Measurements from ENCODE around the gene MPV17L2. TPM values are rescaled to one million over a fixed set of nuclear protein-coding genes. Genes with fewer than 3 reads are reported as not detected.

MPV17L2 gene
- total and polyA plus RNA-seq, 2 of the 4 experiments (the other 2 are of a cell fraction): 7.2 to 19.5 TPM

- Histone ChIP-seq H4K20me1 (ENCODE audit: insufficient read depth, low read length) (peaks cover 8% of the 10 kb centered on the region), H2AK5ac (ENCODE audit: low read depth, low read length) (no peak overlapping the region), H2BK20ac (ENCODE audit: low read depth, low read length) (no peak overlapping the region), H3K9me1 (ENCODE audit: insufficient read depth, low read length) (peaks cover 8% of the 10 kb centered on the region; the same call in 1 of the 2 replicates), H3K14ac (replicated peaks; ENCODE audit: low read depth, low read length) (no peak overlapping the region), H4K8ac (ENCODE audit: low read depth in 2 of 2, low read length in 2 of 2) (no peak overlapping the region), H3K4me2 (ENCODE audit: low read depth, low read length) (peak overlapping the region; percentile 90), H2BK5ac (ENCODE audit: low read depth, low read length, poor library complexity, severe bottlenecking) (no peak overlapping the region), H3K9me3 (ENCODE audit: control insufficient read depth, insufficient read depth, low read length) (no peaks in the 10 kb centered on the region), H2AK9ac (replicated peaks; ENCODE audit: low read depth, low read length, poor library complexity) (peak overlapping the region; percentile 77), H4K5ac (ENCODE audit: low read depth, low read length) (no peak overlapping the region), H3K27ac (ENCODE audit: insufficient read depth, low read length) (peak overlapping the region; percentile 10; the same call in 1 of the 2 replicates), H3K4ac (ENCODE audit: low read depth, low read length) (no peak overlapping the region), H3K23ac (ENCODE audit: low read depth, low read length) (peak overlapping the region; percentile 71; the same call in 1 of the 2 replicates), H3K9ac (ENCODE audit: low read depth, low read length) (peak overlapping the region; percentile 15), H3K4me1 (ENCODE audit: control insufficient read depth, insufficient read depth, low read length) (peaks cover 8% of the 10 kb centered on the region), H3K18ac (ENCODE audit: low read depth, low read length) (no peak overlapping the region), H4K91ac (ENCODE audit: insufficient read depth, low read depth, low read length) (no peak overlapping the region), H3K36me3 (ENCODE audit: control insufficient read depth, insufficient read depth, low read length) (peaks cover 23% of the 10 kb centered on the region), H2BK120ac (ENCODE audit: low read depth, low read length) (no peak overlapping the region), H2AFZ (replicated peaks; ENCODE audit: low read length, poor library complexity) (peak overlapping the region; percentile 97), H3K56ac (ENCODE audit: extremely low read depth, insufficient read depth, low read length) (no peak overlapping the region), H3K4me3 (ENCODE audit: insufficient read depth, low read depth, low read length) (peak overlapping the region; percentile 55), H3K79me1 (ENCODE audit: low read depth in 1 of 2, low read length in 2 of 2) (peaks cover 7 to 15% of the 10 kb centered on the region in 2 experiments; a peak in 3 of 4 replicates), H2BK15ac (ENCODE audit: low read depth, low read length) (no peak overlapping the region), H3K27me3 (ENCODE audit: control insufficient read depth, insufficient read depth, low read length) (no peaks in the 10 kb centered on the region)
- DNase-seq (no peak), ATAC-seq (ENCODE audit: low read depth) (no peak)
- dilution Hi-C loops (cut with HindIII; ENCODE audit: low sequenced_read_pairs, unreplicated experiment) (no loop called here), in situ Hi-C loops (cut with MboI; ENCODE audit: low sequenced_read_pairs) (loop anchor here (10.0 kb wide), 2 partner anchors 131 to 221 kb away; partner anchors contain the start of genes LSM4 and SSBP4), intact Hi-C loops (cut with micrococcal nuclease) (loop anchor here (1.0 kb wide), 1 partner anchor 11 kb away; the partner anchor contains the start of gene RAB3A)
- WGBS, 2 experiments (ENCODE audit: extremely low coverage in 2 of 2, insufficient read length in 1 of 2): 15% methylated on average over 6 of the region's 46 CpGs; no CpG with 5 or more reads in 1 of the 2 experiments
- ChIA-PET POLR2A (ENCODE audit: unreplicated experiment) (interaction anchor here (2.2 kb wide), 1 partner anchor 88 kb away, joined by 5 read pairs; the partner anchor contains the start of gene JUND), CTCF (no interaction called here)
- TF ChIP-seq BHLHE40 (IDR thresholded peaks at IDR 0.05; ENCODE audit: low read depth, low read length): no peak
- 0 out of 2 replicates have a peak, but pooled peaks have one; percentile 1 for TF ChIP-seq MXI1 (IDR thresholded peaks at IDR 0.05; ENCODE audit: borderline replicate concordance, low read depth, low read length)
- no TSS peak for BruUV-seq (replicated peaks)
Measured at GRCh38 chr19:18193388-18194180, 566 bp downstream of the MPV17L2 start.

Data from IMR-90 (cell line).